ENCODE data around the gene IL20RA. TPM values are rescaled to one million over a fixed set of nuclear protein-coding genes. Genes with fewer than 3 reads are reported as not detected.

The IL20RA gene
- total and polyA plus RNA-seq, 2 of the 8 experiments (the other 6 are each of a cell fraction or from before 2014, with no cell fraction given) = 1.3 to 1.7 TPM

DNA sequence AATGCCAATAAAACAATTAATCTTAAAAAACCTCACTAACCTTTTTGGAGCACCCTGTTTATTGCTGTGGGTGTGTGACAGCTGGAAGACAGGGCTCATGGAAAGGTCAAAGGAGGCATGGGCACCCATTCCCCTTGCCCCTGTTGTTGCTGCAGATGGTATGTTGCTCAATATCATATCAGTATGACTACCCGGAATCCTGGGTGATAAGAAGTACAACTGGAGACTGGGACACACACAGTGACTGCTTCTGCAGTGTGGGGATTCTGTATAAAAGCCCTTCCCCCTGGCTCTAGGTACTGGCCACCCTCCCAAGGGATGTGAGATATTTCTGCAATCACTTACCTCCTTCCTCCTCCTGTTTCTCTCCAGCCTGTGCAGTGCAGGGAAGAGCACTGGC, 47.3 kb upstream of the IL20RA start:
- Histone ChIP-seq H4K20me1 (replicated peaks in 1 of 2; ENCODE audit: control insufficient read depth in 1 of 2, insufficient read depth in 2 of 2, low read length in 2 of 2) (no peaks in the 10 kb centered on the region), H3K27ac (ENCODE audit: low read depth, low read length) (no peak overlapping the region), H2AFZ (ENCODE audit: low read length) (no peak overlapping the region), H4K91ac (replicated peaks; ENCODE audit: insufficient read length, low read length) (no peak overlapping the region), H2BK120ac (replicated peaks; ENCODE audit: low read depth, low read length) (no peak overlapping the region), H3K23ac (ENCODE audit: insufficient read length) (no peak overlapping the region), H3K79me1 (ENCODE audit: low read depth, low read length) (no peaks in the 10 kb centered on the region), H3K27me3 (replicated peaks in 1 of 4; ENCODE audit: control insufficient read depth in 3 of 4, extremely low read depth in 1 of 4, insufficient read depth in 3 of 4, low read length in 3 of 4) (no peaks in the 10 kb centered on the region), H3K4me3 (ENCODE audit: extremely low read depth in 1 of 4, insufficient read depth in 2 of 4, low read depth in 3 of 4, low read length in 4 of 4) (no peak overlapping the region), H4K8ac (ENCODE audit: extremely low read depth, insufficient read depth, low read length) (no peak overlapping the region), H3K36me3 (ENCODE audit: control insufficient read depth in 2 of 4, insufficient read depth in 4 of 4, low read length in 3 of 4) (no peaks in the 10 kb centered on the region), H4K5ac (ENCODE audit: insufficient read length, low read depth, low read length) (no peak overlapping the region), H3K18ac (ENCODE audit: extremely low read depth, low read length) (no peak overlapping the region), H3K9me3 (ENCODE audit: insufficient read depth in 2 of 2, low read depth in 1 of 2, low read length in 1 of 2) (no peaks in the 10 kb centered on the region), H2BK20ac (ENCODE audit: low read length) (no peak overlapping the region), H2BK15ac (ENCODE audit: low read length) (no peak overlapping the region), H2BK12ac (ENCODE audit: low read depth, low read length) (no peak overlapping the region), H3K4me1 (replicated peaks in 1 of 4; ENCODE audit: control insufficient read depth in 3 of 4, insufficient read depth in 4 of 4, low read length in 3 of 4) (peaks cover 0 to 3% (median 0%) of the 10 kb centered on the region in 4 experiments; a peak in 3 of 7 replicates), H3K9ac (replicated peaks in 1 of 4; ENCODE audit: extremely low read depth in 1 of 4, low read depth in 3 of 4, low read length in 3 of 4) (no peak overlapping the region), H3K56ac (replicated peaks; ENCODE audit: insufficient read length, low read depth, low read length) (no peak overlapping the region), H3K4ac (replicated peaks; ENCODE audit: insufficient read length, low read depth, low read length) (no peak overlapping the region), H3K4me2 (ENCODE audit: insufficient read depth in 1 of 2, low read depth in 2 of 2, low read length in 2 of 2) (no peak overlapping the region), H2AK5ac (ENCODE audit: low read depth, low read length) (no peak overlapping the region), H3K23me2 (ENCODE audit: low read depth, low read length) (no peaks in the 10 kb centered on the region), H2BK5ac (ENCODE audit: low read depth, low read length) (no peak overlapping the region), H3K14ac (ENCODE audit: insufficient read length) (no peak overlapping the region), H3K79me2 (ENCODE audit: control insufficient read depth in 1 of 2, insufficient read depth in 2 of 2, low read length in 2 of 2) (no peaks in the 10 kb centered on the region)
- no peak for TF ChIP-seq EZH2 (IDR thresholded peaks at IDR 0.05; ENCODE audit: low read depth, low read length, severe bottlenecking)
- TF ChIP-seq JUND (IDR thresholded peaks at IDR 0.05; ENCODE audit: low read length) = no peak
- TF ChIP-seq, protein P1, sequence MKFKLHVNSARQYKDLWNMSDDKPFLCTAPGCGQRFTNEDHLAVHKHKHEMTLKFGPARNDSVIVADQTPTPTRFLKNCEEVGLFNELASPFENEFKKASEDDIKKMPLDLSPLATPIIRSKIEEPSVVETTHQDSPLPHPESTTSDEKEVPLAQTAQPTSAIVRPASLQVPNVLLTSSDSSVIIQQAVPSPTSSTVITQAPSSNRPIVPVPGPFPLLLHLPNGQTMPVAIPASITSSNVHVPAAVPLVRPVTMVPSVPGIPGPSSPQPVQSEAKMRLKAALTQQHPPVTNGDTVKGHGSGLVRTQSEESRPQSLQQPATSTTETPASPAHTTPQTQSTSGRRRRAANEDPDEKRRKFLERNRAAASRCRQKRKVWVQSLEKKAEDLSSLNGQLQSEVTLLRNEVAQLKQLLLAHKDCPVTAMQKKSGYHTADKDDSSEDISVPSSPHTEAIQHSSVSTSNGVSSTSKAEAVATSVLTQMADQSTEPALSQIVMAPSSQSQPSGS (IDR thresholded peaks at IDR 0.05; ENCODE audit: low read length) = no peak
- TF ChIP-seq, protein P2, sequence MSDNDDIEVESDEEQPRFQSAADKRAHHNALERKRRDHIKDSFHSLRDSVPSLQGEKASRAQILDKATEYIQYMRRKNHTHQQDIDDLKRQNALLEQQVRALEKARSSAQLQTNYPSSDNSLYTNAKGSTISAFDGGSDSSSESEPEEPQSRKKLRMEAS (IDR thresholded peaks at IDR 0.05) = no peak
- no peak for TF ChIP-seq SAP30 (IDR thresholded peaks at IDR 0.05; ENCODE audit: insufficient read depth, insufficient replicate concordance, low read length)
- TF ChIP-seq RBBP5 (IDR thresholded peaks at IDR 0.05; ENCODE audit: borderline replicate concordance, low read depth, low read length) = no peak
- DNase-seq (ENCODE audit: low read depth in 1 of 2, low spot score in 2 of 2) (no peak), FAIRE-seq (no peak)
- POLR2A ChIA-PET (ENCODE audit: partially characterized antibody) = no interaction called here
- 87% methylated on average over 1 of the region's 1 CpG; no CpG with 5 or more reads in 1 of the 2 experiments for WGBS, 2 experiments (ENCODE audit: extremely low coverage in 1 of 2, insufficient coverage in 1 of 2, insufficient read length in 1 of 2, insufficient replicate concordance in 2 of 2, low coverage in 1 of 2, low lambda C conversion rate in 2 of 2, missing lambda C conversion rate in 1 of 2)
- CTCF ChIA-PET (ENCODE audit: partially characterized antibody) = interaction anchor here (1.0 to 3.0 kb wide), 3 partner anchors 15 to 178 kb away, joined by 4 to 9 read pairs (median 6); no protein-coding TSS in a partner anchor
